K562 (cell line): ENCODE results near the gene WDR18. TPM values are rescaled to one million over a fixed set of nuclear protein-coding genes. Genes with fewer than 3 reads are reported as not detected.

Experiments used
- ATAC-seq: fragments of 200-7000 bp; cut with Tn5 transposase; 3 replicates; pipeline ENCODE4 v1.9.1; 2020; ENCODE audit warnings: moderate library complexity
- BruUV-seq: library from RNA; stranded (reverse); fragments of 400-500 nt; replicated peaks from 2 replicates; lab custom pipeline; 2021; lab: Mats Ljungman, UMichigan
- CTCF ChIA-PET: fragments of 300-600 bp; formaldehyde crosslinking; extraction: SDS; loops from one replicate; lab custom pipeline; 2021; ENCODE audit warnings: low intra/inter-chr PET ratio; lab: Yijun Ruan, JAX
- POLR2A ChIA-PET: fragments of 300-600, 350-650 bp; sonication (Branson Sonifier 250); formaldehyde crosslinking; extraction: SDS; loops from one replicate; lab custom pipeline; 2021; ENCODE audit warnings: antibody characterized with exemption, inconsistent platforms; lab: Yijun Ruan, JAX
- DNase-seq, 4 experiments: peaks; one replicate each; pipeline versions ENCODE4 v3.0.0 to v3.0.0-alpha.2; 2011 to 2018; ENCODE audit warnings: low spot score in 3 of 4, mixed read lengths in 3 of 4; ENCODE audit errors: extremely low read depth in 1 of 4
- FAIRE-seq: peaks from 2 replicates; lab custom pipeline; 2011; peaks lifted over from hg19 to GRCh38; lab: Jason Lieb, UNC
- H2AFZ ChIP-seq: 2 replicates; pipeline ENCODE4 v1.6.0; 2011; ENCODE audit warnings: low read depth, low read length, control low read depth, inconsistent platforms
- H3K27ac ChIP-seq: fragments of 200-600 bp; 3 replicates; pipeline ENCODE4 v1.8.0; 2011; ENCODE audit warnings: low read depth, mild to moderate bottlenecking, control low read depth, inconsistent platforms, low read length, moderate library complexity, mixed read lengths; ENCODE audit errors: extremely low read depth
- H3K27me3 ChIP-seq, 2 experiments: fragments of 300-600 bp in 1 of 2; 2 replicates in 1 of 2; 3 replicates in 1 of 2; pipeline versions ENCODE4 v1.6.0 to v1.8.0; 2011; ENCODE audit warnings: inconsistent platforms in 2 of 2, low read length in 2 of 2, mild to moderate bottlenecking in 1 of 2, mixed read lengths in 1 of 2, moderate library complexity in 1 of 2; ENCODE audit not compliant: control insufficient read depth in 2 of 2, insufficient read depth in 2 of 2
- H3K36me3 ChIP-seq: fragments of 300-600 bp; 3 replicates; pipeline ENCODE4 v1.8.0; 2011; ENCODE audit warnings: mild to moderate bottlenecking, low read length, inconsistent platforms; ENCODE audit not compliant: control insufficient read depth, insufficient read depth
- H3K4me1 ChIP-seq, 2 experiments: fragments of 200-600 bp in 1 of 2; replicated peaks in 1 of 2; 2 replicates in 1 of 2; 3 replicates in 1 of 2; pipeline versions ENCODE4 v1.5.1 to v1.8.0; 2011; ENCODE audit warnings: inconsistent platforms in 2 of 2, low read length in 2 of 2, mild to moderate bottlenecking in 1 of 2, mixed read lengths in 1 of 2, moderate library complexity in 1 of 2; ENCODE audit not compliant: control insufficient read depth in 2 of 2, insufficient read depth in 2 of 2
- H3K4me2 ChIP-seq: 2 replicates; pipeline ENCODE4 v1.6.1; 2011; ENCODE audit warnings: low read length, control low read depth, inconsistent platforms, mixed read lengths; ENCODE audit not compliant: insufficient read depth
- H3K4me3 ChIP-seq: fragments of 200-600 bp; sonication (generic), shearing (Covaris generic); 2 replicates; pipeline ENCODE4 v1.5.1; 2016; ENCODE audit warnings: control low read depth, inconsistent platforms
- H3K79me2 ChIP-seq: fragments of 200-600 bp; 3 replicates; pipeline ENCODE4 v1.8.0; 2011; ENCODE audit warnings: low read length, inconsistent platforms; ENCODE audit not compliant: control insufficient read depth, insufficient read depth
- H3K9ac ChIP-seq, 2 experiments: 2 replicates each; pipeline versions ENCODE4 v1.6.0 to v1.6.1; 2011; ENCODE audit warnings: low read depth in 2 of 2, low read length in 2 of 2, control low read depth in 1 of 2, inconsistent platforms in 1 of 2, mild to moderate bottlenecking in 1 of 2, mixed read lengths in 1 of 2; ENCODE audit not compliant: insufficient read depth in 1 of 2
- H3K9me1 ChIP-seq: one replicate; pipeline ENCODE4 v1.6.0; 2011; ENCODE audit warnings: inconsistent platforms, mild to moderate bottlenecking, low read length, moderate library complexity; ENCODE audit not compliant: control insufficient read depth, insufficient read depth
- H3K9me3 ChIP-seq: replicated peaks from 2 replicates; pipeline ENCODE4 v1.5.1; 2011; ENCODE audit warnings: low read depth, low read length, inconsistent platforms; ENCODE audit not compliant: control insufficient read depth, insufficient read depth
- H4K20me1 ChIP-seq: replicated peaks from 2 replicates; pipeline ENCODE4 v1.6.1; 2011; ENCODE audit warnings: low read length, inconsistent platforms, mixed read lengths; ENCODE audit not compliant: control insufficient read depth, insufficient read depth
- MCM2 ChIP-seq: fragments of 450-650 bp; IDR thresholded peaks from 2 replicates; pipeline ENCODE4 v1.6.1; 2017; ENCODE audit warnings: low read depth, mild to moderate bottlenecking
- MIER1 ChIP-seq: fragments of 450-650 bp; IDR thresholded peaks from 2 replicates; pipeline ENCODE4 v1.6.1; 2016; ENCODE audit warnings: antibody characterized with exemption, mild to moderate bottlenecking, low read depth
- MNT ChIP-seq, 2 experiments: fragments of 450-650 bp; conservative IDR thresholded peaks; 2 replicates each; pipeline ENCODE4 v1.6.1; 2017; ENCODE audit warnings: mild to moderate bottlenecking in 2 of 2, moderate library complexity in 2 of 2
- TCF7L2 ChIP-seq: fragments of 150-350 bp; IDR thresholded peaks from 2 replicates; pipeline ENCODE4 v1.6.1; 2016; ENCODE audit warnings: low read depth, mild to moderate bottlenecking, low read length, moderate library complexity
- TRIM24 ChIP-seq, 2 experiments: fragments of 450-650 bp; IDR thresholded peaks; 2 replicates each; pipeline ENCODE4 v1.6.1; 2016
- U2AF2 ChIP-seq: fragments of 200-400 bp; formaldehyde crosslinking; optimal IDR thresholded peaks from 2 replicates; pipeline ENCODE3; 2017; ENCODE audit warnings: low read depth, mild to moderate bottlenecking, low read length
- XRCC3 ChIP-seq: fragments of 450-650 bp; IDR thresholded peaks from 2 replicates; pipeline ENCODE4 v1.6.1; 2017; ENCODE audit warnings: mild to moderate bottlenecking, moderate library complexity
- ZFP30 ChIP-seq: fragments of 250-450 bp; sonication (Bioruptor Pico); IDR thresholded peaks from 2 replicates; pipeline ENCODE4 v1.8.0; 2022; ENCODE audit warnings: moderate library complexity, mild to moderate bottlenecking, inconsistent platforms, borderline replicate concordance
- ZNF12 ChIP-seq: sonication (generic); formaldehyde crosslinking; IDR thresholded peaks from 2 replicates; pipeline ENCODE4 v1.4.0; 2020; ENCODE audit warnings: mild to moderate bottlenecking, missing genetic modification reagents
- ZNF76 ChIP-seq: fragments of 250-450 bp; sonication (Bioruptor Pico); IDR thresholded peaks from 2 replicates; pipeline ENCODE4 v1.4.0; 2020; ENCODE audit warnings: mild to moderate bottlenecking, moderate library complexity, borderline replicate concordance
- WGBS: fragments of 100-300 bp; shearing (Covaris generic); methylation state at CpG from one replicate; pipeline ENCODE4 v1.1.6; 2016; ENCODE audit warnings: low coverage, mixed read lengths; ENCODE audit not compliant: insufficient coverage; ENCODE audit errors: missing lambda C conversion rate; 5-methylcytosine and 5-hydroxymethylcytosine counted together
- in situ Hi-C: fragments of 300-500 bp; cut with MboI; formaldehyde crosslinking; loops from 4 replicates; pipeline ENCODE4 v1.15.0; 2018; ENCODE audit warnings: inconsistent platforms, mixed read lengths
- intact Hi-C: fragments of 100-400 bp; cut with micrococcal nuclease; formaldehyde crosslinking; loops from 2 replicates; pipeline ENCODE4 v1.14.2; 2022
- polyA plus RNA-seq, 8 experiments: library from polyadenylated mRNA; depleted of rRNA in 4 of 8; stranded (reverse) in 5 of 8; unstranded in 3 of 8; fragments of >200 nt; fragmentation: Nextera tagmentation in 2 of 8; fragmentation: Illumina TruSeq in 1 of 8; extraction: Ambion mirVana in 2 of 8; extraction: Trizol in 1 of 8; gene quantifications; 2 replicates each; pipeline versions ENCODE4 v1.2.1 to v1.2.3, GENCODE V29; 2011 to 2014; ENCODE audit warnings: inconsistent platforms in 1 of 8, missing spikeins in 1 of 8
- total RNA-seq, 7 experiments: library from RNA; depleted of rRNA in 6 of 7; stranded (reverse); fragments of >200 nt in 6 of 7; fragmentation: Illumina TruSeq in 2 of 7; extraction: Trizol in 2 of 7; gene quantifications; 2 replicates each; pipeline versions ENCODE4 v1.2.1 to v1.2.3, GENCODE V29; 2011 to 2021; ENCODE audit warnings: low replicate concordance in 1 of 7
- TF ChIP-seq, protein P1 (sequence below): sonication (generic); formaldehyde crosslinking; IDR thresholded peaks from 2 replicates; pipeline ENCODE4 v1.9.0; 2022; ENCODE audit warnings: mild to moderate bottlenecking, missing genetic modification reagents
- TF ChIP-seq, protein P2 (sequence below), 2 experiments: fragments of 200-800 bp in 1 of 2; sonication (Bioruptor generic) in 1 of 2; sonication (generic) in 1 of 2; formaldehyde crosslinking in 1 of 2; IDR thresholded peaks in 1 of 2; conservative IDR thresholded peaks in 1 of 2; 2 replicates each; pipeline versions ENCODE4 v1.5.0 to v1.6.1; 2016 to 2020; ENCODE audit warnings: missing compliant biosample characterization in 1 of 2, missing genetic modification characterization in 1 of 2, missing genetic modification reagents in 1 of 2

WDR18 gene
- total and polyA plus RNA-seq, 9 of the 15 experiments (the other 6 are each of a cell fraction or from before 2014, with no cell fraction given), result 0.65 to 181 (median 30.1) TPM

GRCh38 chr19:1017115-1017905 lies 33.2 kb downstream of the WDR18 start:
- no peaks in the 10 kb centered on the region for H3K27me3 ChIP-seq
- no TSS peak for BruUV-seq
- 15% methylated on average over 22 of the region's 24 CpGs for WGBS
- peaks cover 80% of the 10 kb centered on the region for H3K79me2 ChIP-seq
- H3K4me1 ChIP-seq, result peaks cover 23 to 94% of the 10 kb centered on the region in 2 experiments
- peak overlapping the region; percentile 64 for H3K4me2 ChIP-seq
- H3K4me3 ChIP-seq, result peak overlapping the region; percentile 28; the same call in 1 of the 2 replicates
- intact Hi-C loops, result no loop called here
- POLR2A ChIA-PET, result interaction anchor here (0.6 to 1.2 kb wide), 6 partner anchors 9 to 276 kb away, joined by 3 to 6 read pairs (median 3); partner anchors contain the start of gene CNN2
- H3K27ac ChIP-seq, result peak overlapping the region; percentile 74
- CTCF ChIA-PET, result no interaction called here
- peak overlapping the region; percentile 42 to 94 for H3K9ac ChIP-seq
- ATAC-seq (peak; percentile 69), DNase-seq (peak; percentile 77 to 87 (median 82)), FAIRE-seq (peak; percentile 92)
- H3K9me1 ChIP-seq, result peaks cover 16% of the 10 kb centered on the region
- H3K36me3 ChIP-seq, result peaks cover 72% of the 10 kb centered on the region; the same call in 2 of the 3 replicates
- H4K20me1 ChIP-seq, result peaks cover 53% of the 10 kb centered on the region
- in situ Hi-C loops, result no loop called here
- no peaks in the 10 kb centered on the region for H3K9me3 ChIP-seq
- no peak overlapping the region for H2AFZ ChIP-seq
- TF ChIP-seq TRIM24 (IDR thresholded peaks at IDR 0.05) (no peak), XRCC3 (no peak), MCM2 (no peak), ZNF12 (CRISPR knock-in tag) (0 out of 2 replicates have a peak, but pooled peaks have one; percentile 44), ZNF76 (CRISPR knock-in tag) (no peak), TCF7L2 (no peak), MIER1 (no peak), ZFP30 (no peak), MNT (conservative IDR thresholded peaks at IDR 0.05) (0 out of 4 replicates have a peak, but pooled peaks of 1 of the 2 experiments have one; percentile 12), U2AF2 (no peak)
- TF ChIP-seq, protein P1, sequence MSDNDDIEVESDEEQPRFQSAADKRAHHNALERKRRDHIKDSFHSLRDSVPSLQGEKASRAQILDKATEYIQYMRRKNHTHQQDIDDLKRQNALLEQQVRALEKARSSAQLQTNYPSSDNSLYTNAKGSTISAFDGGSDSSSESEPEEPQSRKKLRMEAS, result no peak
- TF ChIP-seq, protein P2, sequence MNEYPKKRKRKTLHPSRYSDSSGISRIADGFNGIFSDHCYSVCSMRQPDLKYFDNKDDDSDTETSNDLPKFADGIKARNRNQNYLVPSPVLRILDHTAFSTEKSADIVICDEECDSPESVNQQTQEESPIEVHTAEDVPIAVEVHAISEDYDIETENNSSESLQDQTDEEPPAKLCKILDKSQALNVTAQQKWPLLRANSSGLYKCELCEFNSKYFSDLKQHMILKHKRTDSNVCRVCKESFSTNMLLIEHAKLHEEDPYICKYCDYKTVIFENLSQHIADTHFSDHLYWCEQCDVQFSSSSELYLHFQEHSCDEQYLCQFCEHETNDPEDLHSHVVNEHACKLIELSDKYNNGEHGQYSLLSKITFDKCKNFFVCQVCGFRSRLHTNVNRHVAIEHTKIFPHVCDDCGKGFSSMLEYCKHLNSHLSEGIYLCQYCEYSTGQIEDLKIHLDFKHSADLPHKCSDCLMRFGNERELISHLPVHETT (CRISPR knock-in tag; conservative IDR thresholded peaks at IDR 0.05 in 1 of 2, IDR thresholded peaks at IDR 0.05 in 1 of 2), result no peak
